ENCODE data around the gene BCAS3.
A peak's percentile ranks its signal among the peaks of the same experiment; 100 is the strongest.

The BCAS3 gene

GRCh38 chr17:61408151-61409041, 730.7 kb downstream of the BCAS3 start:
- DNase-seq: no peak

- DNase-seq: peak; percentile 39
Measured at GRCh38 chr17:61409301-61410112, 731.9 kb downstream of the BCAS3 start.

- DNase-seq: peak; percentile 53
Measured at GRCh38 chr17:61410141-61411010, 732.7 kb downstream of the BCAS3 start.

GRCh38 chr17:61411011-61411260, 733.3 kb downstream of the BCAS3 start:
- no peak for DNase-seq

GRCh38 chr17:61411261-61412142, 733.9 kb downstream of the BCAS3 start:
- DNase-seq: peak; percentile 54

- DNase-seq: peak; percentile 70
Measured at GRCh38 chr17:61412143-61412859, 734.6 kb downstream of the BCAS3 start.

GRCh38 chr17:61412860-61413660, 735.4 kb downstream of the BCAS3 start:
- DNase-seq: no peak

GRCh38 chr17:61413661-61414126, 736.0 kb downstream of the BCAS3 start:
- DNase-seq: no peak

- DNase-seq: no peak
Measured at GRCh38 chr17:61414141-61414935, 736.7 kb downstream of the BCAS3 start.

GRCh38 chr17:61414936-61415251, 737.2 kb downstream of the BCAS3 start:
- DNase-seq: no peak

- DNase-seq: no peak
Measured at GRCh38 chr17:61415374-61416210, 737.9 kb downstream of the BCAS3 start.

GRCh38 chr17:61416211-61416539, 738.5 kb downstream of the BCAS3 start:
- DNase-seq: no peak

- DNase-seq: peak; percentile 86
Measured at GRCh38 chr17:61416540-61417363, 739.1 kb downstream of the BCAS3 start.

GRCh38 chr17:61418449-61418848, 740.8 kb downstream of the BCAS3 start:
- DNase-seq: no peak

- no peak for DNase-seq
Measured at GRCh38 chr17:61419496-61420046, 741.9 kb downstream of the BCAS3 start.

GRCh38 chr17:61420052-61420451, 742.4 kb downstream of the BCAS3 start:
- DNase-seq: no peak

GRCh38 chr17:61420745-61421398, 743.2 kb downstream of the BCAS3 start:
- no peak for DNase-seq
